HG03439 (cell line): Measurements from ENCODE around the gene LMAN2.

Experiments used
- ATAC-seq: cut with Tn5 transposase; IDR thresholded peaks from one replicate; pipeline ENCODE4 v1.9.1; 2021; ENCODE audit warnings: mild to moderate bottlenecking, moderate library complexity; ENCODE audit not compliant: unreplicated experiment

LMAN2 gene

GRCh38 chr5:177351392-177352329 is at the start of gene LMAN2:
TSS of gene LMAN2 (minus strand) at chr5:177351668. CDS start at chr5:177351647, 21 bp downstream.
- ATAC-seq = peak; percentile 86

DNA sequence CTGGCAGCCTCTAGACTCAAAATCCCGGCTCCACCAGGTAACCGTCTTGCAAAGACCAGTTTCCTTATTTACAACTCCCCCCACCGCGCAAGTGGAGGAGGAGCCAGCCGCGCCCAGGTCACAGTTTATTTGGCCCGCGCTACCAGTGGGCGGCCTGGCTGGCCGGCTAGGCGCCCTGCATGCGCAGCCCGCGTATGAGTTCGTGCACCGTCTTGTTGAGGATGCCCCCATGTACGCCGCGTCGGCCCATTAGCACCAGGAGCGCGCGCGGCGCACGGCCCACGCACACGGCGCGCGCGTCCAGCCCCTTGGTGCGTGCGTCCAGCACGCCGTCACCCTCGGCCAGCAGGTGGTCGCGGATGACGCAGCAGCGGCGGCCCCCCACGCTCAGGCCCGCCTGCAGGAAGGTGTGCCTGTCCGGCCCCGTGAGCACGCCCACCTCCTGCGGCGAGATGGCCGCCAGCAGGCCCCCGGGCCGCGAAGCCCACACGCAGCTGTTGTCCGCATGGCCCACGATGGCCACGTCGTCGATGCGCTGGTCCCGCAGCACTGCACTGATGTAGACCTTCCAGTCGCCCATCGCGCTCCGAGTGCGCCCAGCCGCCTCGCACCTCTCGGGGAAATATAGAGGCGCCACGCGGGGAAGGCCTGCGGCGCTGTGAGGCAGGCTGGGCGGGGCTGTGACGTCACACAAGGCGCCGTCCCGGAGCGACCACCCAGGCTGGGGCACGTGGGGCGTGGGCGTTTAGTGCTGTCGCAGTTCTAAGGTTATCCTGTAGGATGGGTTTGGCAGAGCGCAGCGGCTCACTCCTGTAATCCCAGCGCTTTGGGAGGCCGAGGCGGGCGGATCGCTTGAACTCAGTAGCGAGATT is 48.8 kb upstream of the LMAN2 start, which contains the start of gene PFN3:
Gene PFN3 (minus strand): TSS at position 665 of the 872 bp plus-strand sequence. CDS start 85 bp downstream, at position 580.
- ATAC-seq = no peak

- ATAC-seq = no peak
These were observed 46.5 kb upstream of the LMAN2 start for GRCh38 chr5:177397875-177398390.

DNA sequence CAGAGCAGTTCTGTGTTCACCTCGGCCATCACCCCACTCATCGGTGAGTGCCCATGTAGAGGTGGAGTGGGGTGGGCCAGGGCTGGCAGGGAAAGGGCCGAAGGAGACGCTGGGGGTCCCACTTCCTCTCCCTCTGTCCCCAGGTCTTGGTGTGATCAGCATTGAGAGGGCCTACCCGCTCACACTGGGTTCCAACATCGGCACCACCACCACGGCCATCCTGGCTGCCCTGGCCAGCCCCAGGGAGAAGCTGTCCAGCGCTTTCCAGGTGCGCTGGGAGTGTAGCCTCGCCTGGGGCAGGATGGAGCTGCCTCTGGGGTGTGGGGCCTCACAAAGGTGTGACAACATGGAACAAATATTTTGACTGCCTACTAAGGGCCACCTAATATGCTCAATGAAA is 45.3 kb upstream of the LMAN2 start:
- ATAC-seq = no peak

GRCh38 chr5:177396078-177396477 is 44.6 kb upstream of the LMAN2 start:
- ATAC-seq = no peak

- no peak for ATAC-seq
These were observed 42.5 kb upstream of the LMAN2 start for GRCh38 chr5:177393990-177394389.

DNA sequence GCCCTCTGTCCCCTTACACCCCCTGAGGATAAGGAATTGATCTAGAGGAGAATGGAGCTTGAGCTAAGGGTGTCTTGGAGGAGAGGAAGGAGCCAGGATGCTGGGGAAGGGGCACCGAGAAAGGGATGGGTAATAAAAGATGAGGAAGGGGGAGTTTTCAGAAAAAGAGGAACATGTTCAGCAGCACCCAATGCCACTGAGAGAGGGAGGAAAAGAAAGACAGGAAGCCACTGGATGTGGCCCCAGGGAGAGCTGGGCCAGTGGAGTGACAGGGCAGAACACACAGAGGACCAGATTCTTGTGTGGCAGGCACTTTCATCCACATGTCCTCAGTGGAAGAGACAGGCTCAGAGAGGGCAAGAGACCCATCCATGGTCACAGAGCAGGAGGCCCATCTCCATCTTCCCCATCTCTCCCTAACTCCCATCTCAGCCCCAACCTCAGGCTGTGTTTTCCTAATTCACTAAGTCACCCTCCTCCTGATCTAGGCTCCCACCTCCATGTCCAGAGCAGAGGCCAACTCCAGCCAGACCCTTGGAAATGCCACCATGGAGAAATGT is 41.8 kb upstream of the LMAN2 start:
- no peak for ATAC-seq

GRCh38 chr5:177392765-177393164 is 41.3 kb upstream of the LMAN2 start:
- ATAC-seq = no peak

- peak; percentile 51 for ATAC-seq
These were observed 39.2 kb upstream of the LMAN2 start for GRCh38 chr5:177390363-177391300.

GRCh38 chr5:177389241-177390169 is 38.0 kb upstream of the LMAN2 start:
- ATAC-seq = peak; percentile 45

DNA sequence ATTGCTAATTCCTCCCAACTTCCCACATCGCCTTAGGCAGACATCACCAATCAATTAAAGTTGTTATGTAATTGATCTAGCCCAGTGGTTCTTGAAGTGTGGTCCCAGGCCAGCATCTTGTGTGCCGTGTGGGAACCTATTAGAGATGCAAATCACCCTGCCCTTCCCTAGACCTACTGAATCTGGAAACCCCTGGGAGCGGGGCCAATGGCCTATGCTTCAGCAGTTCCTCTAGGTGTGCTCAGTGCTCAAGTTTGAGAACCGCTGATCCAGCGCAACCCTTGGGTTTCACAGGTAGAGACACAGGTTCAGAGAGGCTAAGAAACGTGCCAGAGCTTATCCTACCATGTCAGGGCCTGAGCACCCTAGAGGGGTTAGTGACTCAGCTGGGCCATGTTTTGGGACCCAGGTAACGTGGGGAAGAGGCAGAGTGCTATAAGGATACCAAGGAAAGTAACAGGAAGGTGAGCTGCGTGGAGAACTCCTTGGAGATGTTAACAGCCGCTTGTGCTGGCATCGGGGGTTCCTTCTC is 37.1 kb upstream of the LMAN2 start:
- ATAC-seq = no peak

GRCh38 chr5:177387405-177387804 is 35.9 kb upstream of the LMAN2 start:
- no peak for ATAC-seq

- no peak for ATAC-seq
These were observed 35.1 kb upstream of the LMAN2 start for GRCh38 chr5:177386542-177386941.

DNA sequence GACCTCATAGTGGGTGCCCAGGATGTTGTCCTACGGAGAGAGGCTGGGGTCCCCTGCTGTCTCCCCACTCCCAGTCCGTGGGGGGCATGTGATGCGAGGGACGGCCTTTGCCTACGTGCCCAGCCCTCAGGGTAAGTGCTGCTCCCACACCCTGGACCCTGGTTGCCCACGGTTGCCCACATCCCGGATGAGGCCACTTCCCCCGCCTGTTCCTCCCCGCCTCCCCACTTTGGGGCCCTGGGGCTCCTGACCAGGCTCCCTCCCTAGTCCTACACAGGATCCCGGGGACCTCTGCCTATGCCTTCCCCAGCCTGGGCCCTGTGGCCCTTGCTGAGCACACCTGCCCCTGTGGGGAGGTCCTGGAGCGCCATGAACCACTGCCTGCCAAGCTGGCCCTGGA is 34.3 kb upstream of the LMAN2 start:
- no peak for ATAC-seq

GRCh38 chr5:177384134-177384533 is 32.7 kb upstream of the LMAN2 start, which contains the start of gene SLC34A1:
TSS of gene SLC34A1 (plus strand) at chr5:177384434. CDS start at chr5:177385742, 1,308 bp downstream.
- no peak for ATAC-seq

DNA sequence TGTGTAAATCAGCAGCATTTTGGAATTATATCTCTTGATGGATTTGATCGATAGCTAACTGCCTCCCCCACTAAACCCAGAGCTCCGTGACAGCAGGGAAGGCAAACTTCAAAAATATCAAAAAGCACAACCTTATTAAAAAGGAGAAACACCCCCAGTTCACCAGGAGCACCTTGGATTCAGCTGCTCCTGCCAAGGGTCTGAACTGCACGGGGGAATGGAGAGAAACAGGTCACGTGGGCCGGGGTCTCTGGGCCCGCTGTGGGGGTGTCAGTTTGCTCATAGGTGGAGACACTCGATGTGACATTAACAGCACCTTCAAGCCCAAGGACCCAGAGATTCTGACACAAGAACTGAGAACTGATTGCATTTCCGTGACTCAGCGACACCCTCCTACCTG is 31.7 kb upstream of the LMAN2 start:
- ATAC-seq = no peak

GRCh38 chr5:177382423-177383029 is 31.1 kb upstream of the LMAN2 start:
- ATAC-seq = no peak

GRCh38 chr5:177380805-177381126 is 29.3 kb upstream of the LMAN2 start:
- ATAC-seq = no peak
